AG04450 (cell line): ENCODE results near the gene WNT7A. TPM values are rescaled to one million over a fixed set of nuclear protein-coding genes. Genes with fewer than 3 reads are reported as not detected.

Source experiments
- CTCF ChIA-PET: fragments of 300-600, 350-600 bp; formaldehyde crosslinking; extraction: SDS; loops from one replicate; lab custom pipeline; 2022; ENCODE audit warnings: antibody characterized with exemption, inconsistent platforms; lab: Charles Lee
- POLR2A ChIA-PET: fragments of 350-600 bp; formaldehyde crosslinking; extraction: SDS; loops from one replicate; lab custom pipeline; 2021; ENCODE audit warnings: antibody characterized with exemption, inconsistent platforms; lab: Yijun Ruan, JAX
- DNase-seq: peaks from one replicate; pipeline ENCODE4 v3.0.0-alpha.2; 2011; ENCODE audit warnings: low read depth, low spot score
- H3K27ac ChIP-seq: one replicate; pipeline ENCODE4 v1.5.1; 2012; ENCODE audit warnings: low read depth, low read length, control low read depth
- H3K27me3 ChIP-seq: one replicate; pipeline ENCODE4 v1.6.0; 2012; ENCODE audit warnings: low read length; ENCODE audit not compliant: control insufficient read depth, insufficient read depth
- H3K4me3 ChIP-seq: 2 replicates; pipeline ENCODE4 v1.5.1; 2011; ENCODE audit warnings: mild to moderate bottlenecking, low read depth, low read length, control low read depth
- H3K9me3 ChIP-seq: 2 replicates; pipeline ENCODE4 v1.5.1; 2012; ENCODE audit warnings: low read length; ENCODE audit not compliant: control insufficient read depth, insufficient read depth
- polyA plus RNA-seq: library from polyadenylated mRNA; depleted of rRNA; stranded (reverse); fragments of >200 nt; gene quantifications from 2 replicates; pipeline ENCODE4 v1.2.3, GENCODE V29; 2011
- TF ChIP-seq, protein P1 (sequence below): IDR thresholded peaks from 2 replicates; pipeline ENCODE4 v1.5.1; 2011; ENCODE audit warnings: low read depth, low read length, control low read depth, inconsistent platforms

The WNT7A gene
- polyA plus RNA-seq, 1 experiment: not detected

GRCh38 chr3:13846238-13846637, 33.6 kb downstream of the WNT7A start:
- Histone ChIP-seq H3K27ac (no peak overlapping the region), H3K27me3 (no peaks in the 10 kb centered on the region), H3K9me3 (no peaks in the 10 kb centered on the region; the same call in 1 of the 2 replicates), H3K4me3 (no peak overlapping the region)
- TF ChIP-seq, protein P1, sequence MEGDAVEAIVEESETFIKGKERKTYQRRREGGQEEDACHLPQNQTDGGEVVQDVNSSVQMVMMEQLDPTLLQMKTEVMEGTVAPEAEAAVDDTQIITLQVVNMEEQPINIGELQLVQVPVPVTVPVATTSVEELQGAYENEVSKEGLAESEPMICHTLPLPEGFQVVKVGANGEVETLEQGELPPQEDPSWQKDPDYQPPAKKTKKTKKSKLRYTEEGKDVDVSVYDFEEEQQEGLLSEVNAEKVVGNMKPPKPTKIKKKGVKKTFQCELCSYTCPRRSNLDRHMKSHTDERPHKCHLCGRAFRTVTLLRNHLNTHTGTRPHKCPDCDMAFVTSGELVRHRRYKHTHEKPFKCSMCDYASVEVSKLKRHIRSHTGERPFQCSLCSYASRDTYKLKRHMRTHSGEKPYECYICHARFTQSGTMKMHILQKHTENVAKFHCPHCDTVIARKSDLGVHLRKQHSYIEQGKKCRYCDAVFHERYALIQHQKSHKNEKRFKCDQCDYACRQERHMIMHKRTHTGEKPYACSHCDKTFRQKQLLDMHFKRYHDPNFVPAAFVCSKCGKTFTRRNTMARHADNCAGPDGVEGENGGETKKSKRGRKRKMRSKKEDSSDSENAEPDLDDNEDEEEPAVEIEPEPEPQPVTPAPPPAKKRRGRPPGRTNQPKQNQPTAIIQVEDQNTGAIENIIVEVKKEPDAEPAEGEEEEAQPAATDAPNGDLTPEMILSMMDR: no peak
- POLR2A ChIA-PET: no interaction called here
- CTCF ChIA-PET: no interaction called here
- DNase-seq: no peak

DNA sequence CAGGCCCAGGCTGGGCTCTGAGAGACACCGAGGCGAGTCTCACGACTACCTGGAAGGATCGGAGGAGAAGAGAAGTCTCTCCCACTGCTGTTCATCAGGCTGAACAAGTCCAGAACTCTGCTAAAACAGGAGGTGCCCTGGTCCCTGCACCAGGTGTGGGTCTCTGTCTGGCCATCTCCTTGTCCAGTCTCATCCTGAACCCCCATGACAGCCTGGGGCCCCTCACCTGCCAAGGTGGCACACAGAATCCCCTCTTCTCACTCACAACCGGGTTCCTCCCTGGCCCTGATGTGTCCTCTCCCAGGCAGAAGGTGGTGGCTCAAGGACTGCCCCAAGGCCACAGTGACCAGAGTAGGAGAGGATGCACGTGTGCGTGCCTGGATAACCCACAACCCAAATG, 34.1 kb downstream of the WNT7A start:
- no peaks in the 10 kb centered on the region for H3K27me3 ChIP-seq
- TF ChIP-seq, protein P1: no peak
- DNase-seq: no peak
- POLR2A ChIA-PET: no interaction called here
- H3K9me3 ChIP-seq: no peaks in the 10 kb centered on the region; the same call in 1 of the 2 replicates
- no peak overlapping the region for H3K4me3 ChIP-seq
- CTCF ChIA-PET: no interaction called here
- H3K27ac ChIP-seq: no peak overlapping the region

- Histone ChIP-seq H3K9me3 (no peaks in the 10 kb centered on the region; the same call in 1 of the 2 replicates), H3K4me3 (no peak overlapping the region), H3K27ac (no peak overlapping the region), H3K27me3 (no peaks in the 10 kb centered on the region)
- DNase-seq: no peak
- POLR2A ChIA-PET: no interaction called here
- TF ChIP-seq, protein P1: no peak
- CTCF ChIA-PET: no interaction called here
Observed at GRCh38 chr3:13844911-13845310, 35.0 kb downstream of the WNT7A start.

GRCh38 chr3:13844286-13844685, 35.6 kb downstream of the WNT7A start:
- ChIA-PET CTCF (no interaction called here), POLR2A (no interaction called here)
- H3K27ac ChIP-seq: no peak overlapping the region
- DNase-seq: no peak
- H3K4me3 ChIP-seq: no peak overlapping the region
- TF ChIP-seq, protein P1: no peak
- no peaks in the 10 kb centered on the region for H3K27me3 ChIP-seq
- no peaks in the 10 kb centered on the region for H3K9me3 ChIP-seq

- no peak overlapping the region for H3K27ac ChIP-seq
- ChIA-PET CTCF (no interaction called here), POLR2A (no interaction called here)
- TF ChIP-seq, protein P1: no peak
- no peak overlapping the region for H3K4me3 ChIP-seq
- no peaks in the 10 kb centered on the region for H3K9me3 ChIP-seq
- DNase-seq: no peak
- no peaks in the 10 kb centered on the region for H3K27me3 ChIP-seq
Observed at GRCh38 chr3:13843351-13843750, 36.5 kb downstream of the WNT7A start.
